Activated CD4-positive, alpha-beta T cell treated with anti-CD3 and anti-CD28 coated beads, Interleukin-2, amount 10 ng/mL, durations not matched to agents 24 days and 14 days (primary cell): ENCODE data around the gene MLC1. TPM values are rescaled to one million over a fixed set of nuclear protein-coding genes. Genes with fewer than 3 reads are reported as not detected.

Experiments
- DNase-seq: peaks from one replicate; pipeline ENCODE4 v3.0.0; 2022
- H3K27ac Mint-ChIP-seq: one replicate; pipeline ENCODE4 v1.8.0; 2022; ENCODE audit warnings: mild to moderate bottlenecking, mixed read lengths
- H3K27me3 Mint-ChIP-seq: one replicate; pipeline ENCODE4 v1.8.0; 2022; ENCODE audit warnings: mixed read lengths
- H3K36me3 Mint-ChIP-seq: one replicate; pipeline ENCODE4 v1.8.0; 2022; ENCODE audit warnings: low read depth, mild to moderate bottlenecking, mixed read lengths
- H3K4me1 Mint-ChIP-seq: one replicate; pipeline ENCODE4 v1.8.0; 2021; ENCODE audit warnings: mixed read lengths
- H3K4me3 Mint-ChIP-seq: one replicate; pipeline ENCODE4 v1.8.0; 2022; ENCODE audit warnings: mild to moderate bottlenecking, moderate library complexity, mixed read lengths
- H3K9me3 Mint-ChIP-seq: one replicate; pipeline ENCODE4 v1.8.0; 2021; ENCODE audit warnings: mixed read lengths
- intact Hi-C: fragments of 100-400 bp; cut with micrococcal nuclease; formaldehyde crosslinking; loops from one replicate; pipeline ENCODE4 v1.15.1; 2023
- total RNA-seq: library from RNA; stranded (reverse); gene quantifications from 2 replicates; pipeline ENCODE4 v1.2.3, GENCODE V29; 2022

The MLC1 gene
- total RNA-seq, 1 donor from 2014 or later = not detected

- no peaks in the 10 kb centered on the region for H3K36me3 Mint-ChIP-seq
- no peaks in the 10 kb centered on the region for H3K9me3 Mint-ChIP-seq
- DNase-seq = no peak
- intact Hi-C loops = no loop called here
- no peaks in the 10 kb centered on the region for H3K4me1 Mint-ChIP-seq
- H3K4me3 Mint-ChIP-seq = no peak overlapping the region
- H3K27me3 Mint-ChIP-seq = no peaks in the 10 kb centered on the region
- H3K27ac Mint-ChIP-seq = no peak overlapping the region
These were observed 7.0 kb downstream of the MLC1 start for GRCh38 chr22:50078246-50078645.

GRCh38 chr22:50076646-50077535 is 8.3 kb downstream of the MLC1 start:
- H3K9me3 Mint-ChIP-seq = no peaks in the 10 kb centered on the region
- no peaks in the 10 kb centered on the region for H3K4me1 Mint-ChIP-seq
- H3K27ac Mint-ChIP-seq = no peak overlapping the region
- H3K27me3 Mint-ChIP-seq = no peaks in the 10 kb centered on the region
- DNase-seq = no peak
- H3K4me3 Mint-ChIP-seq = no peak overlapping the region
- intact Hi-C loops = no loop called here
- no peaks in the 10 kb centered on the region for H3K36me3 Mint-ChIP-seq

- intact Hi-C loops = no loop called here
- Mint-ChIP-seq H3K4me3 (no peak overlapping the region), H3K27ac (no peak overlapping the region), H3K4me1 (no peaks in the 10 kb centered on the region), H3K9me3 (no peaks in the 10 kb centered on the region), H3K27me3 (no peaks in the 10 kb centered on the region), H3K36me3 (no peaks in the 10 kb centered on the region)
- no peak for DNase-seq
These were observed 10.4 kb downstream of the MLC1 start for GRCh38 chr22:50074551-50075530.

GRCh38 chr22:50074056-50074455 is 11.2 kb downstream of the MLC1 start:
- no peaks in the 10 kb centered on the region for H3K27me3 Mint-ChIP-seq
- no peaks in the 10 kb centered on the region for H3K36me3 Mint-ChIP-seq

GRCh38 chr22:50072714-50073538 is 12.3 kb downstream of the MLC1 start:
- H3K36me3 Mint-ChIP-seq = no peaks in the 10 kb centered on the region
- intact Hi-C loops = no loop called here
- H3K27me3 Mint-ChIP-seq = no peaks in the 10 kb centered on the region
- H3K9me3 Mint-ChIP-seq = no peaks in the 10 kb centered on the region
- H3K4me1 Mint-ChIP-seq = no peaks in the 10 kb centered on the region
- no peak for DNase-seq
- H3K4me3 Mint-ChIP-seq = no peak overlapping the region
- no peak overlapping the region for H3K27ac Mint-ChIP-seq

More at GRCh38 chr22:50074056-50074455, 11.2 kb downstream of the MLC1 start:
- intact Hi-C loops = no loop called here
- H3K27ac Mint-ChIP-seq = no peak overlapping the region
- no peak for DNase-seq
- no peak overlapping the region for H3K4me3 Mint-ChIP-seq
- H3K9me3 Mint-ChIP-seq = no peaks in the 10 kb centered on the region
- H3K4me1 Mint-ChIP-seq = no peaks in the 10 kb centered on the region

GRCh38 chr22:50072167-50072555 is 13.1 kb downstream of the MLC1 start:
- intact Hi-C loops = no loop called here
- Mint-ChIP-seq H3K9me3 (no peaks in the 10 kb centered on the region), H3K36me3 (no peaks in the 10 kb centered on the region), H3K4me3 (no peak overlapping the region), H3K27me3 (no peaks in the 10 kb centered on the region), H3K4me1 (no peaks in the 10 kb centered on the region), H3K27ac (no peak overlapping the region)
- no peak for DNase-seq

GRCh38 chr22:50071432-50072166 is 13.6 kb downstream of the MLC1 start:
- H3K27ac Mint-ChIP-seq = no peak overlapping the region
- intact Hi-C loops = no loop called here
- no peak for DNase-seq
- H3K4me1 Mint-ChIP-seq = no peaks in the 10 kb centered on the region
- H3K36me3 Mint-ChIP-seq = no peaks in the 10 kb centered on the region
- no peaks in the 10 kb centered on the region for H3K9me3 Mint-ChIP-seq
- no peaks in the 10 kb centered on the region for H3K27me3 Mint-ChIP-seq
- H3K4me3 Mint-ChIP-seq = no peak overlapping the region

GRCh38 chr22:50070366-50070765 is 14.9 kb downstream of the MLC1 start:
- no peak overlapping the region for H3K27ac Mint-ChIP-seq
- no peaks in the 10 kb centered on the region for H3K36me3 Mint-ChIP-seq
- no peaks in the 10 kb centered on the region for H3K9me3 Mint-ChIP-seq
- H3K27me3 Mint-ChIP-seq = no peaks in the 10 kb centered on the region
- no peak for DNase-seq
- H3K4me1 Mint-ChIP-seq = no peaks in the 10 kb centered on the region
- H3K4me3 Mint-ChIP-seq = no peak overlapping the region
- intact Hi-C loops = no loop called here

- no peak overlapping the region for H3K4me3 Mint-ChIP-seq
- no peaks in the 10 kb centered on the region for H3K36me3 Mint-ChIP-seq
- no peaks in the 10 kb centered on the region for H3K27me3 Mint-ChIP-seq
- intact Hi-C loops = no loop called here
- no peak overlapping the region for H3K27ac Mint-ChIP-seq
- no peaks in the 10 kb centered on the region for H3K9me3 Mint-ChIP-seq
- H3K4me1 Mint-ChIP-seq = no peaks in the 10 kb centered on the region
- no peak for DNase-seq
These were observed 17.1 kb downstream of the MLC1 start for GRCh38 chr22:50068096-50068495.

GRCh38 chr22:50067244-50067643 is 18.0 kb downstream of the MLC1 start:
- DNase-seq = no peak
- H3K27ac Mint-ChIP-seq = no peak overlapping the region
- no peaks in the 10 kb centered on the region for H3K27me3 Mint-ChIP-seq
- H3K9me3 Mint-ChIP-seq = no peaks in the 10 kb centered on the region
- H3K4me1 Mint-ChIP-seq = no peaks in the 10 kb centered on the region
- no peak overlapping the region for H3K4me3 Mint-ChIP-seq
- intact Hi-C loops = no loop called here
- H3K36me3 Mint-ChIP-seq = no peaks in the 10 kb centered on the region

- no peaks in the 10 kb centered on the region for H3K4me1 Mint-ChIP-seq
- no peak overlapping the region for H3K27ac Mint-ChIP-seq
- no peak for DNase-seq
- H3K27me3 Mint-ChIP-seq = peaks cover 5% of the 10 kb centered on the region
- H3K36me3 Mint-ChIP-seq = no peaks in the 10 kb centered on the region
- intact Hi-C loops = no loop called here
- no peak overlapping the region for H3K4me3 Mint-ChIP-seq
- no peaks in the 10 kb centered on the region for H3K9me3 Mint-ChIP-seq
These were observed 20.8 kb downstream of the MLC1 start for GRCh38 chr22:50064453-50064852.

- Mint-ChIP-seq H3K9me3 (no peaks in the 10 kb centered on the region), H3K27me3 (peaks cover 10% of the 10 kb centered on the region), H3K36me3 (no peaks in the 10 kb centered on the region), H3K4me3 (no peak overlapping the region), H3K4me1 (no peaks in the 10 kb centered on the region), H3K27ac (no peak overlapping the region)
- no peak for DNase-seq
- intact Hi-C loops = no loop called here
These were observed 21.4 kb downstream of the MLC1 start for GRCh38 chr22:50063589-50064393.
